Hepatocyte (in vitro differentiated cells): ENCODE measurements around the gene ICAM1. TPM values are rescaled to one million over a fixed set of nuclear protein-coding genes. Genes with fewer than 3 reads are reported as not detected.

Experiments
- DNase-seq: peaks from one replicate; pipeline ENCODE4 v3.0.0-alpha.2; 2016; ENCODE audit warnings: low spot score
- H2AFZ ChIP-seq: fragments of 200-600 bp; sonication (generic); 2 replicates; pipeline ENCODE4 v1.6.0; 2016; ENCODE audit warnings: antibody characterized with exemption, mild to moderate bottlenecking
- H3K27ac ChIP-seq: fragments of 200-600 bp; sonication (generic); 2 replicates; pipeline ENCODE4 v1.5.1; 2016; ENCODE audit warnings: mild to moderate bottlenecking
- H3K27me3 ChIP-seq: fragments of 200-600 bp; sonication (generic); 2 replicates; pipeline ENCODE4 v1.6.1; 2016
- H3K36me3 ChIP-seq: fragments of 200-600 bp; sonication (generic); replicated peaks from 2 replicates; pipeline ENCODE4 v1.5.1; 2016; ENCODE audit warnings: low read depth; ENCODE audit not compliant: insufficient read depth
- H3K4me1 ChIP-seq: fragments of 200-600 bp; sonication (generic); 2 replicates; pipeline ENCODE4 v1.5.1; 2016; ENCODE audit warnings: mild to moderate bottlenecking, moderate library complexity; ENCODE audit not compliant: insufficient read depth
- H3K4me2 ChIP-seq: fragments of 200-600 bp; sonication (generic); 2 replicates; pipeline ENCODE4 v1.6.0; 2016
- H3K4me3 ChIP-seq: fragments of 200-600 bp; sonication (generic); 2 replicates; pipeline ENCODE4 v1.5.1; 2016; ENCODE audit warnings: mild to moderate bottlenecking
- H3K79me2 ChIP-seq: fragments of 200-600 bp; sonication (generic); 2 replicates; pipeline ENCODE4 v1.6.0; 2017; ENCODE audit warnings: mild to moderate bottlenecking
- H3K9me2 ChIP-seq: fragments of 200-600 bp; sonication (generic); replicated peaks from 2 replicates; pipeline ENCODE4 v1.6.0; 2017; ENCODE audit warnings: mild to moderate bottlenecking; ENCODE audit not compliant: insufficient read depth
- H3K9me3 ChIP-seq: fragments of 200-600 bp; sonication (generic); 2 replicates; pipeline ENCODE4 v1.5.1; 2016; ENCODE audit warnings: low read depth, mild to moderate bottlenecking
- H4K20me1 ChIP-seq: fragments of 200-600 bp; sonication (generic); 2 replicates; pipeline ENCODE4 v1.6.0; 2016; ENCODE audit warnings: mild to moderate bottlenecking; ENCODE audit not compliant: insufficient read depth, poor library complexity, severe bottlenecking
- EZH2 ChIP-seq: fragments of 200-600 bp; sonication (generic); IDR thresholded peaks from 2 replicates; pipeline ENCODE4 v1.6.1; 2016; ENCODE audit warnings: antibody characterized with exemption, mild to moderate bottlenecking, borderline replicate concordance
- EZH2phosphoT487 ChIP-seq: fragments of 200-600 bp; sonication (generic); IDR thresholded peaks from one replicate; pipeline ENCODE4 v1.6.1; 2018; ENCODE audit warnings: antibody characterized with exemption, mild to moderate bottlenecking, low read depth, moderate library complexity; ENCODE audit not compliant: unreplicated experiment, severe bottlenecking
- WGBS: methylation state at CpG from one replicate; pipeline ENCODE4 v1.1.6; 2016; ENCODE audit warnings: low lambda C conversion rate; ENCODE audit errors: missing lambda C conversion rate; 5-methylcytosine and 5-hydroxymethylcytosine counted together
- polyA plus RNA-seq: library from polyadenylated mRNA; unstranded; fragments of >200 nt; fragmentation: Nextera tagmentation; extraction: Ambion mirVana; gene quantifications from 2 replicates; pipeline ENCODE4 v1.2.1, GENCODE V29; 2016
- total RNA-seq: library from RNA; depleted of rRNA; stranded (reverse); fragments of >200 nt; gene quantifications from 2 replicates; pipeline ENCODE4 v1.2.3, GENCODE V29; 2014
- TF ChIP-seq, protein P1 (sequence below): fragments of 200-600 bp; sonication (generic); IDR thresholded peaks from 2 replicates; pipeline ENCODE4 v1.5.1; 2016; ENCODE audit warnings: antibody characterized with exemption, mild to moderate bottlenecking; ENCODE audit not compliant: poor library complexity

Gene ICAM1
- total and polyA plus RNA-seq, 2 experiments from 2014 or later, result 19.6 to 19.9 TPM

DNA sequence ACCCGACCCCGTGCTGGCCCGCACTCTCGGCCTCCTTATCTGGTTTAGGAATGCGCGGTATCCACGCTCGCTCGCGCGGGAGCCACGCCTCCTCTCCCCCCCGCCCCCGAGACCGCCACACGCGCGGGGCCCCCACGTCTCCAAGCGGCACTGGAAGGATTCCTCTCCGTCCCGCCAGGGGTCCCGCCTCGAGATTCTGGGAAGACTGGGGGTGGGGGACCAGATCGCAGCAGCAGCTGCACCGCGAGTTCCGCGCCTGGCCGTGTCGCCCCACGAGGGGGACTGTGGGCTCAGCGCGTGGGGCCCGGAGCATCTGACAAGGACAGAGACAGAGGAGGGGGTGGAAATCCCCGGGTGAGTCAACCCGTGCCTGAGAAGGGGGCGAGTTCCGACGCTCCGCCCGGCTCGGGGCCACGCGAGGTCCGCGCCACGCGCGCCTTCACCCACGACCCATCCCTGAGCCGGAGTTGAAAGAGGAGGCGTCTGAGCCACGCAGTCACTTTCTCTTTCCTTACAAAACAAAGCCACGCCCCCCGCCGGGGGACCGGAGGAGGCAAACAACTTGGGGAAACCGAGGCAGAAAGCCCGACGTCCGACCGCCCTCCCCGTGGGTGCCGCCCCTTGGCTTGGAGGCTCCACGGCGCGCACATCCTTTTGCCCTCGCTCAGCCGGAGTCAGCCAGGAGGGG, 40.6 kb upstream of the ICAM1 start:
- TF ChIP-seq, protein P1, sequence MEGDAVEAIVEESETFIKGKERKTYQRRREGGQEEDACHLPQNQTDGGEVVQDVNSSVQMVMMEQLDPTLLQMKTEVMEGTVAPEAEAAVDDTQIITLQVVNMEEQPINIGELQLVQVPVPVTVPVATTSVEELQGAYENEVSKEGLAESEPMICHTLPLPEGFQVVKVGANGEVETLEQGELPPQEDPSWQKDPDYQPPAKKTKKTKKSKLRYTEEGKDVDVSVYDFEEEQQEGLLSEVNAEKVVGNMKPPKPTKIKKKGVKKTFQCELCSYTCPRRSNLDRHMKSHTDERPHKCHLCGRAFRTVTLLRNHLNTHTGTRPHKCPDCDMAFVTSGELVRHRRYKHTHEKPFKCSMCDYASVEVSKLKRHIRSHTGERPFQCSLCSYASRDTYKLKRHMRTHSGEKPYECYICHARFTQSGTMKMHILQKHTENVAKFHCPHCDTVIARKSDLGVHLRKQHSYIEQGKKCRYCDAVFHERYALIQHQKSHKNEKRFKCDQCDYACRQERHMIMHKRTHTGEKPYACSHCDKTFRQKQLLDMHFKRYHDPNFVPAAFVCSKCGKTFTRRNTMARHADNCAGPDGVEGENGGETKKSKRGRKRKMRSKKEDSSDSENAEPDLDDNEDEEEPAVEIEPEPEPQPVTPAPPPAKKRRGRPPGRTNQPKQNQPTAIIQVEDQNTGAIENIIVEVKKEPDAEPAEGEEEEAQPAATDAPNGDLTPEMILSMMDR, result no peak
- peak; percentile 42 for TF ChIP-seq EZH2
- H2AFZ ChIP-seq, result peak overlapping the region; percentile 86
- peak; percentile 67 for DNase-seq
- peak overlapping the region; percentile 92 for H3K4me3 ChIP-seq
- H4K20me1 ChIP-seq, result no peaks in the 10 kb centered on the region
- H3K4me1 ChIP-seq, result peaks cover 10% of the 10 kb centered on the region
- peak overlapping the region; percentile 98 for H3K27ac ChIP-seq
- no peaks in the 10 kb centered on the region for H3K36me3 ChIP-seq
- no peaks in the 10 kb centered on the region for H3K9me3 ChIP-seq
- H3K9me2 ChIP-seq, result no peaks in the 10 kb centered on the region
- H3K4me2 ChIP-seq, result peak overlapping the region; percentile 86
- under 1% methylated on average over 45 of the region's 70 CpGs for WGBS
- no peaks in the 10 kb centered on the region for H3K27me3 ChIP-seq
- peaks cover 48% of the 10 kb centered on the region for H3K79me2 ChIP-seq

DNA sequence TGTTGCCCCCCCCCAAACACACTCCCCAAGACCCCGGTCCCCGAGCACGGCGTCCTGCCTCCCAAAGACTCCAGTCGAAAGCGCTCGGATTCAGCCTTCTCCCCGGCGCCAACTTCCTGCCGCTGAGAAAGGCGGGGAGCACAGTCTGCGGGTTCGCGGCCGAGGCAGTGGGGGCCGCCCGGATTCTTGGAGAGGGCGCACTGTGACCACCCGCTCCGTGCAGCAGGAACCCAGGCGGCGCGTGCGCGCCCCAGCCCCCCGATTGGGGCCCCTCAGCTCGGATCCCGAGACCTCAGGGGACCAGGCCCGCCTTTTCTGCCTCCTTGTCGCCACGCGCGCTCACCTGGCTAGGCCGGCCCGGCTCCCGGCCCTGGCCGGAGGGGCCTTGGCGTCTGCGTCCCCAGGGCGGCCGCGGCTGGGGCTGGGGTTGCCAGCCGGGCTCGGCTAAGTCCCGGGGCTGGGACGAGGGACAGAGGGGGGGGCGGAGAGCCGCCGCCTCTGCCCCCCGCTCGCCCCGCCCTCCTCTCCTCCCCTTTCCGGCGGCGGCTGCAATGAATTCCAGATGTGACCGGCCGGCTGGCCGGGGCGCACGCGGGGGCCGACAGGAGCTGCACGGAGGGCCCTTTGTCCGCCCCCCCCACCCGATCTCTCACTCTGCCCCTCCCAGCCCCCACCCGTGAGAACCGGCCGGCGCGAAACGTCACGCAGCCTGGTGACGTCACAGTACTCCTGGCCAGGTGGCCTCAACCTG, 39.9 kb upstream of the ICAM1 start, which contains the start of gene S1PR2:
Gene S1PR2 (minus strand): TSS at position 471 of the 751 bp plus-strand sequence. CDS start 6,426 bp downstream, outside the sequence.
- Histone ChIP-seq H3K79me2 (peaks cover 42% of the 10 kb centered on the region), H3K36me3 (no peaks in the 10 kb centered on the region), H3K9me2 (no peaks in the 10 kb centered on the region), H2AFZ (peak within 1 kb of the TSS; percentile 86), H3K4me2 (peak within 1 kb of the TSS; percentile 86), H3K4me1 (peaks cover 10% of the 10 kb centered on the region), H3K27ac (peak within 1 kb of the TSS; percentile 98), H4K20me1 (no peaks in the 10 kb centered on the region), H3K27me3 (no peaks in the 10 kb centered on the region), H3K4me3 (peak within 1 kb of the TSS; percentile 92), H3K9me3 (no peaks in the 10 kb centered on the region)
- WGBS, result under 1% methylated on average over 36 of the region's 73 CpGs
- TF ChIP-seq EZH2phosphoT487 (no peak), EZH2 (no peak)
- TF ChIP-seq, protein P1, result no peak
- peak; percentile 94 for DNase-seq

DNA sequence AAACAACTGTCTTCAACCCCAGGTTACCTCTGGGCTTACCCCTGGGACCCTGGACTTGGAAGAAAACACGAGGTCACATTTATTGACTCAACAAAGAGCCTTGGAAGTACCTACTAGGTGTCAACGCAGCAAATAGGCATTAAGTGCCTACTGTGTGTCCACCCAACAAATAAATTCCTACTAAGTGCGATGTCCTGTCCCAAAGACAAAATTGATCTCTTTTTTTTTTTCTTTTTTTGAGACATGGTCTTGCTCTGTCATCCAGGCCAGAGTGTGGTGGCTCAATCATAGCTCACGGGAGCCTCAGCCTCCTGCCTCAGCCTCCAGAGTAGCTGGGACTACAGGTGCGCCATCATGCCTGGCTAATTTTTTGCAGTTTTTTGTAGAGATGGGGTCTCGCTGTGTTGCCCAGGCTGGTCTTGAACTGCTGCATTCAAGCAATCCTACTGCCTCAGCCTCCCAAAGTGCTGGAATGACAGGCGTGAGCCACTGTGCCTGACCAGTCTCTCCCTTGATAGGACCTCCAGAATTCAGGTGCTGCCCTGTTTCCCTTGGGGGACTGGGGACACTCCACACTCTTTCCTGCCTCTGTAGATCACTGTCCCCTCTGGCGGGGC, 39.2 kb upstream of the ICAM1 start:
- Histone ChIP-seq H3K4me3 (peak overlapping the region; percentile 92), H4K20me1 (no peaks in the 10 kb centered on the region), H3K4me2 (peak overlapping the region; percentile 86), H3K79me2 (peaks cover 42% of the 10 kb centered on the region), H3K4me1 (peaks cover 10% of the 10 kb centered on the region), H3K27me3 (no peaks in the 10 kb centered on the region), H3K9me3 (no peaks in the 10 kb centered on the region), H3K27ac (peak overlapping the region; percentile 98), H2AFZ (no peak overlapping the region), H3K36me3 (no peaks in the 10 kb centered on the region), H3K9me2 (no peaks in the 10 kb centered on the region)
- 76% methylated on average over 8 of the region's 8 CpGs for WGBS
- no peak for TF ChIP-seq EZH2phosphoT487
- TF ChIP-seq, protein P1, result no peak
- TF ChIP-seq EZH2, result no peak
- no peak for DNase-seq
